Thyroid gland (tissue), 4 donors: ENCODE measurements around the gene ANKS4B. TPM values are rescaled to one million over a fixed set of nuclear protein-coding genes. Genes with fewer than 3 reads are reported as not detected.

ENCODE experiments used
- DNase-seq, 2 donors: peaks; one replicate each; pipeline ENCODE4 v3.0.0-alpha.2; 2019
- H3K27ac ChIP-seq, 3 donors: fragments of 200-600 bp; sonication (generic); 1 replicate in 2 of 3; 2 replicates in 1 of 3; pipeline ENCODE4 v1.5.1; 2016 to 2019; ENCODE audit warnings: mild to moderate bottlenecking in 1 of 3, moderate library complexity in 1 of 3
- H3K27me3 ChIP-seq: fragments of 200-600 bp; sonication (generic); one replicate; pipeline ENCODE4 v1.5.1; 2019
- H3K36me3 ChIP-seq, 2 donors: fragments of 200-600 bp; sonication (generic); one replicate each; pipeline ENCODE4 v1.5.1; 2016 to 2019
- H3K4me1 ChIP-seq, 2 donors: fragments of 200-600 bp; sonication (generic); one replicate each; pipeline ENCODE4 v1.5.1; 2017 to 2019
- H3K4me3 ChIP-seq, 3 donors: fragments of 200-600 bp; sonication (generic); replicated peaks in 1 of 3; 1 replicate in 2 of 3; 2 replicates in 1 of 3; pipeline ENCODE4 v1.5.1; 2016; ENCODE audit warnings: mild to moderate bottlenecking in 1 of 3
- H3K9me3 ChIP-seq: fragments of 200-600 bp; sonication (generic); one replicate; pipeline ENCODE4 v1.5.1; 2017
- POLR2A ChIP-seq, 2 donors: fragments of 450-650 bp; IDR thresholded peaks; one replicate each; pipeline ENCODE4 v1.6.1; 2017; ENCODE audit warnings: antibody characterized with exemption in 2 of 2, mild to moderate bottlenecking in 2 of 2, moderate library complexity in 1 of 2
- WGBS, 2 donors: methylation state at CpG; one replicate each; pipeline ENCODE4 v1.1.5; 2017; 5-methylcytosine and 5-hydroxymethylcytosine counted together
- intact Hi-C: fragments of 100-400 bp; cut with DNase I; formaldehyde crosslinking; loops from one replicate; pipeline ENCODE4 v1.15.1; 2023
- total RNA-seq, 4 donors: library from RNA; depleted of rRNA; stranded (reverse); fragments of >200 nt; gene quantifications; one replicate each; pipeline ENCODE4 v1.2.3, GENCODE V29; 2016
- TF ChIP-seq, protein P1 (sequence below), 6 experiments: fragments of 200-600 bp in 3 of 6; fragments of 450-650 bp in 3 of 6; sonication (generic) in 3 of 6; IDR thresholded peaks; one replicate each; pipeline ENCODE4 v1.5.1; 2016 to 2019; ENCODE audit warnings: antibody characterized with exemption in 6 of 6, mild to moderate bottlenecking in 2 of 6, inconsistent platforms in 1 of 6, moderate library complexity in 1 of 6

ANKS4B gene
- total RNA-seq, 4 donors from 2014 or later = not detected

DNA sequence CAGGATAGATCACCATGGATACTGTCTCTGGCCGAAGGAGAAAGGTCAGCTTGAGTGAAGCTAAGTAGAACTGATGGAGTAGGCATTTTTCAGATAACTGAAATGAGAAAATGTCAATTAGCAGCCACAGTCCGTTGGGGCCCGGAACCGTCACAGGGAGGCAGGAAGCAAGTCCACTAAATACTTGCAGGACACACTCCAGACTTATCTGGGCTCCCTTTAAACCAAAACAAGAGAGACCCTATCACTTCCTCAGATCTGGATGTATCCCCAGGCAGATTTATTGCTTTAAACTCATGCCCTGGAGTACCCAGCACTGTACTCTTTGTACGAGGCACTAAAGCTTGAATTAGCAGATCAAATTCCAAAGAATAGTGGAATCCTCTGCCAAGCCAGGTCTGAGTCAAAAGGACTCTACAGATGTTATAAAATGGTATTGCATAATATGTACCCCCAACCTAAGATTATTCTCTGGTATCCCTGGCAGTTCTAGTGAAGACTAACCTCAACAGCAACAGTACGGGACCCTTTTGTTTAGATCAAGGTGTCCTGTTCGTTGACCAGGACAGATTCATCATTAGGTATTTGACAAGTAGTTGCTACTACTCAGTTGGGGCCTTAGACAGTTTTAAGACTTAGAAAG is 30.2 kb upstream of the ANKS4B start:
- no peak overlapping the region for H3K27ac ChIP-seq
- 63 to 66% methylated on average over 7 of the region's 7 CpGs for WGBS, 2 donors
- DNase-seq = no peak
- TF ChIP-seq, protein P1, sequence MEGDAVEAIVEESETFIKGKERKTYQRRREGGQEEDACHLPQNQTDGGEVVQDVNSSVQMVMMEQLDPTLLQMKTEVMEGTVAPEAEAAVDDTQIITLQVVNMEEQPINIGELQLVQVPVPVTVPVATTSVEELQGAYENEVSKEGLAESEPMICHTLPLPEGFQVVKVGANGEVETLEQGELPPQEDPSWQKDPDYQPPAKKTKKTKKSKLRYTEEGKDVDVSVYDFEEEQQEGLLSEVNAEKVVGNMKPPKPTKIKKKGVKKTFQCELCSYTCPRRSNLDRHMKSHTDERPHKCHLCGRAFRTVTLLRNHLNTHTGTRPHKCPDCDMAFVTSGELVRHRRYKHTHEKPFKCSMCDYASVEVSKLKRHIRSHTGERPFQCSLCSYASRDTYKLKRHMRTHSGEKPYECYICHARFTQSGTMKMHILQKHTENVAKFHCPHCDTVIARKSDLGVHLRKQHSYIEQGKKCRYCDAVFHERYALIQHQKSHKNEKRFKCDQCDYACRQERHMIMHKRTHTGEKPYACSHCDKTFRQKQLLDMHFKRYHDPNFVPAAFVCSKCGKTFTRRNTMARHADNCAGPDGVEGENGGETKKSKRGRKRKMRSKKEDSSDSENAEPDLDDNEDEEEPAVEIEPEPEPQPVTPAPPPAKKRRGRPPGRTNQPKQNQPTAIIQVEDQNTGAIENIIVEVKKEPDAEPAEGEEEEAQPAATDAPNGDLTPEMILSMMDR (IDR thresholded peaks at IDR 0.05) = no peak
- TF ChIP-seq POLR2A (IDR thresholded peaks at IDR 0.05) = no peak
- no peaks in the 10 kb centered on the region for H3K36me3 ChIP-seq
- no peaks in the 10 kb centered on the region for H3K9me3 ChIP-seq
- intact Hi-C loops = no loop called here
- no peaks in the 10 kb centered on the region for H3K27me3 ChIP-seq
- H3K4me1 ChIP-seq = no peaks in the 10 kb centered on the region
- no peak overlapping the region for H3K4me3 ChIP-seq

DNA sequence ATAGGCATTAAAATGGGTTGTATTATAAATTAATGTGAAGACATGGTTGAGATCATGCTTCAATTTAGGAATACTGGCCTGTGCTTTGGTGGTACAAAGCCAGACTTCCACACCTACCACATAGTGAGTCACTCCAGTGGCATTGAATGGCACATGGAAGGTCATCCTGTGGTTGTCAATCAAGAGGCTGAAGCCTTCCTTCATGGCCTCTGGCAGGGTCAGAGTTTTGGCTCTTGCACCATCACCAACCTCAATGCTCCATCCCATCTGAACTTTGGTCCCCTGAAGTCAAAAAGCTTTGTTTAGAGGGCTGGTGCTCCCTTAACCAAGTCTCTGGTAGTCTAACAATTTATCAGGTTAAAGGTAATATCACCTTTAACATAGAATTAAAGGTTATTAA is 28.2 kb upstream of the ANKS4B start:
- Histone ChIP-seq H3K4me3 (no peak overlapping the region), H3K4me1 (no peaks in the 10 kb centered on the region), H3K36me3 (no peaks in the 10 kb centered on the region), H3K9me3 (no peaks in the 10 kb centered on the region), H3K27ac (no peak overlapping the region), H3K27me3 (no peaks in the 10 kb centered on the region)
- no peak for DNase-seq
- intact Hi-C loops = no loop called here
- TF ChIP-seq, protein P1 (IDR thresholded peaks at IDR 0.05) = no peak
- TF ChIP-seq POLR2A (IDR thresholded peaks at IDR 0.05) = no peak

DNA sequence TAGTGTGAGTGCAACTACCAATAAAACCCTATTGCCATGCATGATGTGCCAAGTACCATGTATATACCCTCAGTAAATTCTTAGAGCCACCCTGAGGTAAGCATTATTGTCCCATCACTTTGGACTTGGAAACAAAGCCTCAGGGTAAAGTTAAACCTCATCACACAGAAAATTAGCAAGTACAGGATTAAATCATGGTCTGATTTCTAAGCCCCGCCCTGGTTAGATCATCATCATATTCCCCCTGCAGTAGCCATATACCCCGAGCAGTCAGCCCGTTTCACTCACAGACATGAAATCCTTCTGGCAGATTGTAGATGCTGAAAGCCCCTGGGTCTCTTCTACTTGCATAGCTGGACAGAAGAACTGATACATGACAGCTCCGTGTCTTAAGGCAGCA is 26.9 kb upstream of the ANKS4B start:
- Histone ChIP-seq H3K9me3 (no peaks in the 10 kb centered on the region), H3K27ac (no peak overlapping the region), H3K36me3 (no peaks in the 10 kb centered on the region), H3K4me3 (no peak overlapping the region), H3K27me3 (no peaks in the 10 kb centered on the region), H3K4me1 (no peaks in the 10 kb centered on the region)
- TF ChIP-seq, protein P1 (IDR thresholded peaks at IDR 0.05) = no peak
- TF ChIP-seq POLR2A (IDR thresholded peaks at IDR 0.05) = no peak
- DNase-seq = no peak
- intact Hi-C loops = no loop called here
- WGBS, 2 donors = 96% methylated on average over 4 of the region's 4 CpGs

DNA sequence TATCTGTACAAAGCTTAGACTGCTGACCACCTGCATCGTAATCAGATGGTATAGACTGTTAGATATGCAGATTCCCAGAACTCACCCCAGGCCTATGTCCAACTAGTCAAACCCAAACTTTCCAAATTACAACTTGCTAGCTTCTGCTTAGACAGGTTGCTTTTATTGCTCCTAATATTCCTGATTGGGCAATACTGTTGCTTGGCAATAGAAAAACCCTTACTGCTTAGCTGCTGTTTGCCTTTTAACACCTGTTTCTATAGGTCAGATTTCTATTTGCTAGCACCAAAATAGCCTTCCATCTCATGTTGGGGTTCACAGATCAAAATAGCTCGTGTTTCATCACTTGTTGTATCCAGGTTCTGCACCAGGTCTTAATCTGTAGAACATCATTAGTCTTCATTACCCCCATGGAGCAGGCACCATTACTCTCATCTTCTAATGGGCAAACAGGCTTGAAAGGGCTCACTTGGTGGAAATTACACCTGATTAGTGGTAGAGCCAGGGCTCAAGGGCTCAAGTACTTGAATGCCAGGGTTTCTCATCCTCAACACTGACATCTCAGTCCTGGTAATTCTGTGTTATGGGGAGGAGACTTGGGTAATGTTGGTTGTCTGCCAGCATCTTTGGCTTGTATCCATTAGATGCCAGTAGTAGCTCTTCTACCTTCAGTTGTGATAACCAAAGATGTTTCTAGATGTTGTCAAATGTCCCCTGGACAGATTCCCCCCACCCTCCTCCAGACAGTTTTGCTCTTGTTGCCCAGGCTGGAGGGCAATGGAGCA is 24.9 kb upstream of the ANKS4B start:
- intact Hi-C loops = no loop called here
- Histone ChIP-seq H3K9me3 (no peaks in the 10 kb centered on the region), H3K4me1 (no peaks in the 10 kb centered on the region), H3K36me3 (no peaks in the 10 kb centered on the region), H3K27me3 (no peaks in the 10 kb centered on the region), H3K27ac (no peak overlapping the region), H3K4me3 (no peak overlapping the region)
- peak in 1 of 2 donors; percentile 4 for DNase-seq
- no peak for TF ChIP-seq POLR2A (IDR thresholded peaks at IDR 0.05)
- TF ChIP-seq, protein P1 (IDR thresholded peaks at IDR 0.05) = no peak
- 78 to 86% methylated on average over 2 of the region's 2 CpGs for WGBS, 2 donors

DNA sequence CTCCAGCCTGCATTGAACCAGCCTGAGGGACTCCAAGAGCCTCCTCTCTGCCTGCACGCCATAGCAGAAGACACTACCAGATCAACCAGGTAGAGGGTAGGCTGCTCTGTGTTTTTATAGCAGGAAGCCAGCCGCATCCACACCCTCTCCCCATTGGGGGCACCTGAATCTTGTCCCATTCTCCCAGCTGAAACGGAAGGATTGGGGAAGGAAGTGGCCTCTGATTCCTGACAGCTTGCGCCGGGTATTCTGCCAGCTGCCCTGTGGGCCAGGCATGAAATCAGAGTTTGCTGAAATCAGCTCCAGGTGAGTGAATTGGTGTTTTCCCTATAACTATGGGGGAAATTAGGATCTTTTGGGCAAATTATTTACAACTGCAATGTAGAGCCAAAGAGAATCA is 22.0 kb upstream of the ANKS4B start, which contains the start of gene ZP2:
TSS of gene ZP2 (minus strand) at position 89 of the 400 bp plus-strand sequence. CDS start at position 62, 27 bp downstream.
- no peak within 1 kb of the TSS for H3K27ac ChIP-seq

More for the DNA sequence above, 22.0 kb upstream of the ANKS4B start, which contains the start of gene ZP2:
- no peak for DNase-seq
- H3K4me1 ChIP-seq = no peaks in the 10 kb centered on the region
- no peaks in the 10 kb centered on the region for H3K9me3 ChIP-seq
- WGBS, 2 donors = 78 to 81% methylated on average over 5 of the region's 5 CpGs
- no peaks in the 10 kb centered on the region for H3K27me3 ChIP-seq
- intact Hi-C loops = no loop called here
- no peaks in the 10 kb centered on the region for H3K36me3 ChIP-seq
- TF ChIP-seq POLR2A (IDR thresholded peaks at IDR 0.05) = no peak
- TF ChIP-seq, protein P1 (IDR thresholded peaks at IDR 0.05) = no peak
- no peak within 1 kb of the TSS for H3K4me3 ChIP-seq
